Gastrocnemius medialis (tissue), 4 donors: ENCODE results near the gene HPCA. TPM values are rescaled to one million over a fixed set of nuclear protein-coding genes. Genes with fewer than 3 reads are reported as not detected.

Source experiments
- ATAC-seq, 2 donors: fragments of 150-250 bp; one replicate each; pipeline ENCODE4 v1.9.1; 2016
- DNase-seq, 2 donors: peaks; one replicate each; pipeline ENCODE4 v3.0.0-alpha.2; 2019
- H3K27ac ChIP-seq, 4 donors: fragments of 200-600 bp; sonication (generic); 1 replicate in 1 of 4; 2 replicates in 3 of 4; pipeline ENCODE4 v1.5.1; 2016 to 2018; ENCODE audit warnings: mild to moderate bottlenecking in 2 of 4, moderate library complexity in 1 of 4
- H3K27me3 ChIP-seq, 3 donors: fragments of 200-600 bp; sonication (generic) in 2 of 3; 1 replicate in 1 of 3; 2 replicates in 2 of 3; pipeline versions ENCODE4 v1.5.1 to v1.6.0; 2016 to 2019; ENCODE audit warnings: mild to moderate bottlenecking in 1 of 3, moderate library complexity in 1 of 3
- H3K36me3 ChIP-seq, 2 donors: fragments of 200-600 bp; sonication (generic) in 1 of 2; one replicate each; pipeline ENCODE4 v1.5.1; 2017 to 2018
- H3K4me1 ChIP-seq, 2 donors: fragments of 200-600 bp; sonication (generic) in 1 of 2; one replicate each; pipeline ENCODE4 v1.5.1; 2016 to 2017; ENCODE audit warnings: mild to moderate bottlenecking in 2 of 2
- H3K4me3 ChIP-seq, 4 donors: fragments of 200-600 bp; sonication (generic) in 3 of 4; 1 replicate in 1 of 4; 2 replicates in 3 of 4; pipeline ENCODE4 v1.5.1; 2016 to 2019; ENCODE audit warnings: mild to moderate bottlenecking in 2 of 4
- H3K9me3 ChIP-seq, 3 donors: fragments of 200-600 bp; sonication (generic) in 2 of 3; 1 replicate in 1 of 3; 2 replicates in 2 of 3; pipeline ENCODE4 v1.5.1; 2016 to 2019
- CTCF ChIP-seq, 5 experiments: fragments of 450-650 bp in 3 of 5; fragments of 200-600 bp in 2 of 5; sonication (generic) in 2 of 5; IDR thresholded peaks in 4 of 5; conservative IDR thresholded peaks in 1 of 5; 1 replicate in 4 of 5; 2 replicates in 1 of 5; pipeline ENCODE4 v1.5.1; 2016 to 2019; ENCODE audit warnings: antibody characterized with exemption in 5 of 5, mild to moderate bottlenecking in 3 of 5, moderate library complexity in 3 of 5
- POLR2A ChIP-seq, 2 donors: fragments of 450-650 bp; IDR thresholded peaks; one replicate each; pipeline ENCODE4 v1.6.1; 2017; ENCODE audit warnings: antibody characterized with exemption in 2 of 2, mild to moderate bottlenecking in 2 of 2, moderate library complexity in 2 of 2
- in situ Hi-C, 4 donors: fragments of 200-750 bp; cut with MboI; loops; one replicate each; pipeline versions ENCODE4 v1.15.0 to v1.8.0; 2017; ENCODE audit warnings: low sequenced_read_pairs in 4 of 4
- intact Hi-C: fragments of 100-400 bp; cut with DNase I; formaldehyde crosslinking; loops from one replicate; pipeline ENCODE4 v1.15.1; 2023; ENCODE audit warnings: low total_unique reads
- total RNA-seq, 4 donors: library from RNA; depleted of rRNA; stranded (reverse); fragments of >200 nt; gene quantifications; one replicate each; pipeline versions ENCODE4 v1.1.0 to v1.2.3, GENCODE V29; 2016

Gene HPCA
- total RNA-seq, 4 donors from 2014 or later = not detected

DNA sequence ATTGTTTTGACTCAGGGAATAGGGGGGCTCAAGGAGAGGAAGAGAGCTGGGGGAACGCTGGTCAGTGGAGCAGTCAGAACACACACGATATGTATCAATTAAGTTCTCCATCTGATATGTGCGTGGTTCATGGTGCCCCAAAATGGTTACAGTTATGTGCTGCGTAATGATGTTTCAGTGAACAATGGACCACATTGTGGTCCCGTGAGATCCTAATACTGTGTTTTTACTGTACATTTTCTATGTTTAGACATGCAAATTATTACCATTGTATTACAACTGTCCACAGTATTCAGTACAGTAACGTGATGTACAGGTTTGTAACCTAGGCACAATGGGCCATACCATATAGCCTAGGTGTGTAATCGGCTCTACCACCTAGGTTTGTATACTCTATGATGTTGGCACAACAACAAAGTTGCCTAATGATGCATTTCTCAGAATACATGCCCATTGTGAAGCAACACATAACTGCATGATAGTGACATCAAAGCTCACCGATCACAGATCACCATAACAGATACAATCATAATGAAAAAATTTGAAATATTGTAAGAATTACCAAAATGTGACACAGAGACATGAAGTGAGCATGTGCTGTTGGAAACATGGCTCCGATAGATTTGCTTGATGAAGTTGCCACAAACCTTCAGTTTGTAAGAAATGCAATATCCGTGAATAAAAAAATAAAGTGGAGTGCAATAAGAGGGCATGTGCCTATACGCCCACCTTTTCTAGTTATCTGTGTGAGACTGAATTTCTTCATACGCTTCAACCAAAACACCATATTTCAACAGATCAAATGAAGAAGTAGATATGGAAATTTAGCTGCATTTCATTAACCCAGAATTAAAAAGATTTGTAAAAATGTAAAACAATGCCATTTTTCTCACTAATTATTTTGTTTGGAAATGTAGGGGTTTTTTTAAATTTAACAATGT is 29.7 kb downstream of the HPCA start:
- intact Hi-C loops (no loop called here), in situ Hi-C loops (no loop called here)
- Histone ChIP-seq H3K4me1 (peaks cover 0 to under 1% of the 10 kb centered on the region in 2 donors), H3K9me3 (no peaks in the 10 kb centered on the region), H3K27ac (no peak overlapping the region), H3K36me3 (no peaks in the 10 kb centered on the region), H3K27me3 (no peaks in the 10 kb centered on the region), H3K4me3 (no peak overlapping the region)
- TF ChIP-seq CTCF (IDR thresholded peaks at IDR 0.05 in 4 of 5, conservative IDR thresholded peaks at IDR 0.05 in 1 of 5) (no peak), POLR2A (IDR thresholded peaks at IDR 0.05) (no peak)
- DNase-seq (no peak), ATAC-seq (no peak)

DNA sequence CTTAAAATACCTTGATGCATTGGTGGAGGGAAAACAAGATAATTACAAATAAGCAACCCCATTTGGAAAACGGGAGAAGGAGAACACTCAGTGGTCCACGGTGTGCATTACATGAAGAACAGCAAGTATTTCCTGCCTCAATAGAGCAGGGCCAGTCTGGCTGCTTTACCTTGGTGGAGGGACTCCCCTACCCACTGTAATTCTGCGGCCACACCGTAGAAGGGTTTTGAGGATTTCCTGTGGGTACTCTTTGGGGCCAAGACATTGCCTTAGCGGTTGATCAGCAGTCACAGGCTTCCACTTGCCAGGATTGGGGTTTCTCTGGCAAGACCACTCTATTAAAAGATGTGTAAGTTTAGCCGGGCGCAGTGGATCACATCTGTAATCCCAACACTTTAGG is 31.2 kb downstream of the HPCA start:
- TF ChIP-seq POLR2A (IDR thresholded peaks at IDR 0.05) (no peak), CTCF (IDR thresholded peaks at IDR 0.05 in 4 of 5, conservative IDR thresholded peaks at IDR 0.05 in 1 of 5) (no peak)
- intact Hi-C loops (no loop called here), in situ Hi-C loops (no loop called here)
- H3K4me3 ChIP-seq = no peak overlapping the region
- no peaks in the 10 kb centered on the region for H3K36me3 ChIP-seq
- ATAC-seq (no peak), DNase-seq (no peak)
- H3K9me3 ChIP-seq = no peaks in the 10 kb centered on the region
- H3K27ac ChIP-seq = no peak overlapping the region
- no peaks in the 10 kb centered on the region for H3K27me3 ChIP-seq
- peaks cover 0 to 4% of the 10 kb centered on the region in 2 donors for H3K4me1 ChIP-seq

GRCh38 chr1:32918179-32918578 is 31.9 kb downstream of the HPCA start:
- Histone ChIP-seq H3K27ac (no peak overlapping the region), H3K36me3 (no peaks in the 10 kb centered on the region), H3K4me1 (peaks cover 0 to 4% of the 10 kb centered on the region in 2 donors), H3K27me3 (no peaks in the 10 kb centered on the region), H3K4me3 (no peak overlapping the region), H3K9me3 (no peaks in the 10 kb centered on the region)
- in situ Hi-C loops (no loop called here), intact Hi-C loops (no loop called here)
- no peak for DNase-seq
- no peak for ATAC-seq
- no peak for TF ChIP-seq CTCF (IDR thresholded peaks at IDR 0.05 in 4 of 5, conservative IDR thresholded peaks at IDR 0.05 in 1 of 5)
- no peak for TF ChIP-seq POLR2A (IDR thresholded peaks at IDR 0.05)

DNA sequence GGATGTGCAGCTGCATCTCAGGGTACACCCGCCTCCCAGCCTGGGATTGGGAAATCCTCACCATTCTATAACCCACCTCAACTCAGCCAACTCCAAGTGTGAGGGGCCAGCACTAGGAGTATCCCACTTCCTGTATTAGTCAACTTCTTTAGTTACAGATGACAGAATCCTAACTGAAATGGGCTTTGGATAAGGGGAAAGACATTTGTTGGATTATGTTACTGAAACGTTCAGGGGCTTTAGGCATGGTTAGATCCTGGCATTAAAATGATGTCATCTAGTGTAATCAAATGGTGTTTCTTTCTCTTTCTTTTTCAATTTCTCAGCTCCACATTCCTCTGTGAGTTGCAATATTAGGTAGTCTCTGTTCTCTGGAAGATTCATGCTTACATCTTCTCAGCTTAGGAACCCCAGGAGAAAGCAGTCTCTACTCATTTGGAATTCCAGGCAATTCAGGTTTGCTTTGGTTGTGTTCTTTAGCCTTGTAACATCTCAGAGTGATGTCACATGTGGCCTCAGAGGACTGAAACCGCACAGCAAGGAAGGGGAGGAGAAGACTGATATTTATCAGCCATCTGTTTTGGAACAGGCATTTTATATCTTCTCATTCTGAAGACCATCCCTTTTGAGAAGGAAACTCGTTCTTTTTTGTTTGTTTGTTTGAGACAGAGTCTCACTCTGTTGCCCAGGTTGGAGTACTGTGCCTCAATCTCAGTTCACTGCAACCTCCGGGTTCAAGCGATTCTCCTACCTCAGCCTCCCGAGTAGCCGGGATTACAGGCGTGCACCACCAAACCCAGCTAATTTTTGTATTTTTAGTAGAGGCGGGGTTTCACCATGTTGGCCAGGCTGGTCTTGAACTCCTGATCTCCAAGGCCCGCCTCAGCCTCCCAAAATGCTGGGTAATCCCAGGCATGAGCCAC is 33.8 kb downstream of the HPCA start:
- intact Hi-C loops = no loop called here
- ATAC-seq (peak in 1 of 2 donors; percentile 46), DNase-seq (peak in 1 of 2 donors; percentile 21)
- Histone ChIP-seq H3K27me3 (peaks cover 0 to 8% (median 6%) of the 10 kb centered on the region in 3 donors), H3K27ac (no peak overlapping the region), H3K36me3 (no peaks in the 10 kb centered on the region), H3K4me3 (no peak overlapping the region), H3K4me1 (peaks cover 0 to 4% of the 10 kb centered on the region in 2 donors), H3K9me3 (no peaks in the 10 kb centered on the region)
- in situ Hi-C loops = loop anchor here in 1 of 4 donors (10.0 kb wide), 1 partner anchor 155 kb away; no protein-coding TSS in a partner anchor
- TF ChIP-seq POLR2A (IDR thresholded peaks at IDR 0.05) = no peak
- no peak for TF ChIP-seq CTCF (IDR thresholded peaks at IDR 0.05 in 4 of 5, conservative IDR thresholded peaks at IDR 0.05 in 1 of 5)
